ENCODE measurements around the gene FBXO31.
"Not testable (repeated sequence)": the region's sequence is repeated elsewhere in the genome, so short reads cannot be mapped to it uniquely, and the experiment has no call there.

The FBXO31 gene

DNA sequence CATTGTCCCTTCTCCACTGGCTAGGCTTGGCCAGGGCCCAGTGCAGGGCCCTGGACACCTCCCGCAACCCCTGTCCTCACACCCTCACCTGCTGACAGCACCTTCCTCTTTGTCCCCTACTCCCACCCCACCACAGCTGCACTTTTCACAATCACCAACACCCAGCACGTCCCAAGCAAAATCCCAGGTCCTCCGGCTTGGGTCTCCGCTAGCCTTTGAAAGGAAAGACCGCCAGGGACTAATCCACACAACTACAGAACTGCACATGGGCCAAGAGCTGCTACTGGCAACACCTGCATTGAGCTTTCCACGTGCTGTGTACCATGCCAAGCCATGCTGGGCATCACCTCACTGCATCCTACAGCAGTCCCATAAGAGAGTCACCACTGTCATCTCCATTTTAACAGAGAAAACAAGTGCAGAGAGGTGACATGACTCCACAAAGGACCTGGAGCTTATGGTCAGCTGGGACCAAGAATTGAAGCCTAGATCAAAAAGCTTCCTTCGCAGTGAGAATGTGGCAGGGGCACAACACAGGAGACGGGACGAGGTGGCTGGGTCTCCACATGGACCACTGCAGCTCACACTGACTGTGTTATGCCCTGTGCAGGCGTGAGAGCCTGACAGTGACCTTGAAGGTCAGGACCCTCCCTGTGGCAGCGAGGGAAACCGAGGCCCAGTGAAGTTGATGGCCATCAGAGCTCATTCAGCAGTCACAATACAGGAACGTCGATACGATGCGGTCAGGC lies 22.5 kb downstream of the FBXO31 start:
- DNase-seq = no peak

DNA sequence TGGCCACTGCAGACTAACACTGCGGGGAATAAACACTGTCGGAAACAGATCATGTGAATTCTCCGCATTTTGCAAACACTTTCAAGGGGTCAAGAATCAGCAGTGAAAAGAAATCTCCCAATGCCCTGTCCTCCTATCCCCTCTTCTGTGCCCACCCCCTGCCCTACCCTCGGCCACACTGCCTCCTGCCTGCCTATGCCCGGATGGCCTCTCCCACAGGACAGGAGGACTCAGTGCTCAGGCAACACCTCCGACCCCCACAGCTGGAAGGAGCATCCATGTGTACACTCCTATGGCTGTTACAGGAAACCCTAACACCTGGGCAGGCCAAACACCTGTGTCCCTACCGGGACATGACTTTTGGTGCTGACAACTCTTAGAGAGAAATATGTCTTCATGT lies 24.5 kb downstream of the FBXO31 start:
- no peak for DNase-seq

- no peak for DNase-seq
Measured at GRCh38 chr16:87358696-87359095, 24.9 kb downstream of the FBXO31 start.

DNA sequence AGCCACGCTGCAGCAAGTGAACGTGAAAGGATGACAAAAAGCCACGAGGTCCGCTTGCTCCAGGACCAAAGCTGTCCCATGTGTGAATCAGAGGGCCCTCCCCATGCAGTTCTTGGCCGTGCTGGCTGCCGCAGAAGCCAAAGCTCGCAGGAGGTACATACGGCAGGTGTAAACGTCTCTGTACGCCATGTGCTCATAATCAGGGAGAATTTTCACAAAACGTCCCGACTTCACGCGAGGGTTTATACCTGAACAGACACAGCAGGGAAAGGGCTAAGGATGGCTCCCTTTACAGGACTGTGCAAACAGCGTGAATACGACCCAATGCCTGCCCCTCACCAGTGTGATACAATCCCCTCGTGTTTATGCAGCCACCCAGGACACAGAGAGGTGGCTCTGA lies 25.3 kb downstream of the FBXO31 start:
- DNase-seq = no peak

DNA sequence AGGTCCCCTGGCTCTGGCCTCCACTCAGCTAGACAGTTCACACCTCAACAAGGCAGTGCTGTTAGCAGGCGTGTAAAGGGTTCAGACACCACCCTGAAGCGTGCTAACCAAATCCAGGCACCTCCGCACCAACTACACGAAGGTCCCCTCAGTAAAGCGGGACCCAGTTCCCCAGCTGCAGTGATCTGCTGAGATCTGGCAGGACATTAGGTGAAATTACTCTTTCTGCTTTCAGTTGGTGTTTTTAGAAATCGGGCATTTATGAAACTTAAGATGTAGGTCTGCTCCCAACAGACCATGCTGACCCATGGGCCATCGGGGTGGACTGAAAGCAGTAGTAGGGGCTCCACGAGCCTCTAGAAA lies 27.1 kb downstream of the FBXO31 start:
- no peak for DNase-seq

DNA sequence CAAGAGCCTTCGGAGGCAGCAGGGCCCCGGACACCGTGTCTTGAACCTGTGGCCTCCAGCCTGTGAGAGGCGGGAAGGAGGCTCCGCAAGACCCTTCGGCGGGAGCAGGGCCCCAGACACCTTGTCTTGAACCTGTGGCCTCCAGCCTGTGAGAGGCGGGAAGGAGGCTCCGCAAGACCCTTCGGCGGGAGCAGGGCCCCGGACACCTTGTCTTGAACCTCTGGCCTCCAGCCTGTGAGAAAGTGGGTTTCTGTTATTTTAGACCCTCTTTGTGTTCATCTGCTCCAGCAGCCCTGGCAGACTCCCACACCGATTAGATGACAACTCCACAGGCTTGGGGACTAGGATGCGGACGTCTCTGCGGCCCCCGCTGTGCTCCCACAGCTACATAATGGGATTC lies 30.0 kb downstream of the FBXO31 start:
- DNase-seq = no peak

GRCh38 chr16:87352818-87353217 lies 30.8 kb downstream of the FBXO31 start:
- DNase-seq = no peak

DNA sequence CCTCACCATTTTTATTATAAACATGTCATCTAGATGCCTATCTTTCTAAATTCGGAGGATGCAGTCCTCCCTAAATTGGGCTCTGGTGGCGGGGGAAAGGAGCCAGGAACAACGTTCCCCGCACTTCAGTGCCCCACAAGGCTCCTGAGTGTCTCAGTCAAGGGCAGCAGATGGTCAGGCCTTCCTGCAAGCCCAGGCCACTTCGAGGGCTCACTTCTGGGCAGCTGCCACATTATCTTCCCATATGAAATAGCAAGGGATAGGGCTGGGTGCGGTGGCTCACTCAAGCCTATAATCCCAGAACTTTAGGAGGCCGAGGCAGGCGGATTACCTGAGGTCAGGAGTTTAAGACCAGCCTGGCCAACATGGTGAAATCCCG lies 32.3 kb downstream of the FBXO31 start:
- DNase-seq = no peak

DNA sequence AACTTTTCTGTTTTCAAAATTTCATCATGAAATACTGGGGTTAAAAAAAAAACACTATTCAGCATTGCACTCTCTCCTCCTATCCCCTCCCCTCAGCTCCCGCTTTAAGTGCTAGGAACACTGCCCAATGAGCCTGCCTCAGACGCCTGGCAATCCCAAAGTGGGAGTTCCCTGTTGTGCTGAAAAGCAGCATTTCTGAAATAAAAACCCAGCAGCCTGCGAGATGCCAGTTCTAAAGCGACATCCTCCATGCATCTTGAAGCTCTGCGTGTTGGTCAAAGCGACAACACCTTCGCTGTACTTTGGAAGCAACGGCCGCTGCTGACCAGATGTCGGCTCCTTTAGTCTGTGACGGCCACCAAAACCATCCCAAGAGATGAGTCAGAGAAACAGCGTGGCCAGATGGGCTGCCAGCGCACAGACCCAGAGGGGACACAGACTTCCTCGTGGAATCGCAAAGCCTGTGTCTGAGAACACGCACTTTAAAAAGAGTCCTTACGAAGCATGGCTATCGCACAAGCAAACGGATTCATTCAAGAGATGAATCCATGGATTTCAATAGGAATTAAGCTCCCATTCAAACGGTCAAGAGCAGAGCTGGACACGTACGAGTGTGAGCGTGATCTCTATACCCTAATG lies 32.8 kb downstream of the FBXO31 start:
- no peak for DNase-seq

GRCh38 chr16:87350031-87350430 lies 33.5 kb downstream of the FBXO31 start:
- no peak for DNase-seq

- DNase-seq = no peak
Measured at GRCh38 chr16:87348616-87349157, 34.9 kb downstream of the FBXO31 start.

DNA sequence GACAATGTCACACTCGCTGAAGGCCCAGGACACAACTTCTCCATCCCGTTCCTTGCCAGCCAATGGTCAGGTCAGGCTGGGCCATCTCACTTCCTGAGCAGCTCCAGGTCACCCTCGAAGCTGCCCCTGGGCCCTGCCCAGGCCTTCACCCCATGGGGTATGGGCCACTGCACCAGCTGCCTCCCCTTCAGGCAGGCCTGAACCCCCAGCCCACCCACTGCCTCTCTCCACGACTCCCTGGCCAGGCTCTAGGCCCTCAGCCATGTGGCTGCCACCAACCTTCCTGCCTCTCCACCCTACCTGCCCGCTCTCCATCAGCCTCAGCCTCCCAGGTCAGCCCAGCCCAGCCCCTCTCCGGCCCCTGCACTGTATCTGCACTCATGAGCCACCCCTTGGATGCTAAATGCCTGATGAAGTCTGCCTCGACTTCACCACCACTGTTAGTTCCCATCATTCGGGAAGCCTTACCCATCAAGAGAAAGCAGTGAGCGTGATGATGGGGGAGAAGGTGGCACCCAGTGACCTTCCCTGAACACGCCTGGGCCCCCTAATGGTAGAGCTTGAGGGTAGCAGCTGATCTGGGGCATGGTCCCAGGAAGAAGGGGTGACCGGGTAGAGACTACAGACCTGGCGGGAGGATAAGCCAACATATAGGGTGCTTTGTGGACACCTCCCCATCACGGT lies 35.5 kb downstream of the FBXO31 start:
- no peak for DNase-seq

GRCh38 chr16:87346517-87347060 lies 37.0 kb downstream of the FBXO31 start:
- no peak for DNase-seq

GRCh38 chr16:87345726-87346424 lies 37.7 kb downstream of the FBXO31 start:
- DNase-seq = no peak

DNA sequence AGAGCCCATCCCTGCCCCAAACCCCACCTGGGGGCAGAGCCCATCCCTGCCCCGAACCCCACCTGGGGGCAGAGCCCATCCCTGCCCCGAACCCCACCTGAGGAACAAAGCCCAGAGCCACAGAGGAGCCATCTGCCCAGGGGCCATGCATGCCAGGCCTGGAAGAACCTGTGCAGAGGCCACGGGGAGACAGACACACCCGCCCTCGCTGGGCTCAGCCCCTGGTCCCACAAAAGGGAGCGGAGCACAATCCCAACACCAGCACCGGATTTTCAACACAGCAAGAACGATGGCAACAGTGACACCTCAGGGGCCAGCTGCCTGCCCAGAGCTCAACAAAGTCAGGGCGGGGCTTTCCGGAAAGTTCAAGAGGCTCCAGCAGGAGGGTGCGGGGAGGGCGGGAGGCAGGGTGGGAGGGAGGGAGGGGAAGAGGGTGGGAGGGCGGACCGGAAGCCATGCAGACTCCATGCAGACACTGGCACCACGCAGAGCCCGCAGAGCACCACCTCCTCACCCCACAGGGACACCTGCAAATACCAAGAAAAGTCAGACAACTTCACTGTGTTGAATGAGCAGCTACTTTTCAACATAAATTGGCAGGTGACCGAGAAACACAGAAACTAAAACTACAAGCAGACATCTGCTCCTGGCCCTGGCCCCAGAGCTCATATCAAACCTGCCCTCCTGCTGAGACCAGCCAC lies 38.5 kb downstream of the FBXO31 start:
- DNase-seq = peak; percentile 61 to 66

GRCh38 chr16:87344165-87344930 lies 39.2 kb downstream of the FBXO31 start:
- no peak for DNase-seq

DNA sequence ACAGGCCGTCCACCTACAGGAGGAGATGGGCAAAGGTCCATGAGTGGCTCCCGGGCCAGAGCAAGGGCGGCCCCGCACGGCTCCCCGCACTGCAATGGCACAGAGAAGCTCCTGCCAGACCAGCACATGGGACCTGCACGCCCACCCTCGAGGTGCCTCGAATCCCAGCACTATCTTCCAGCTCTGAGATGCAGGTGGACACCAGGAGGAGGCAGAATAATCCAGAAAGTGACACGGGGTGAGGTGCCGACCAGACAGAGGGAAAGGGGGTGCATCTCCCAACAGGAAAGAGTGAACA lies 39.9 kb downstream of the FBXO31 start:
- no peak for DNase-seq

DNA sequence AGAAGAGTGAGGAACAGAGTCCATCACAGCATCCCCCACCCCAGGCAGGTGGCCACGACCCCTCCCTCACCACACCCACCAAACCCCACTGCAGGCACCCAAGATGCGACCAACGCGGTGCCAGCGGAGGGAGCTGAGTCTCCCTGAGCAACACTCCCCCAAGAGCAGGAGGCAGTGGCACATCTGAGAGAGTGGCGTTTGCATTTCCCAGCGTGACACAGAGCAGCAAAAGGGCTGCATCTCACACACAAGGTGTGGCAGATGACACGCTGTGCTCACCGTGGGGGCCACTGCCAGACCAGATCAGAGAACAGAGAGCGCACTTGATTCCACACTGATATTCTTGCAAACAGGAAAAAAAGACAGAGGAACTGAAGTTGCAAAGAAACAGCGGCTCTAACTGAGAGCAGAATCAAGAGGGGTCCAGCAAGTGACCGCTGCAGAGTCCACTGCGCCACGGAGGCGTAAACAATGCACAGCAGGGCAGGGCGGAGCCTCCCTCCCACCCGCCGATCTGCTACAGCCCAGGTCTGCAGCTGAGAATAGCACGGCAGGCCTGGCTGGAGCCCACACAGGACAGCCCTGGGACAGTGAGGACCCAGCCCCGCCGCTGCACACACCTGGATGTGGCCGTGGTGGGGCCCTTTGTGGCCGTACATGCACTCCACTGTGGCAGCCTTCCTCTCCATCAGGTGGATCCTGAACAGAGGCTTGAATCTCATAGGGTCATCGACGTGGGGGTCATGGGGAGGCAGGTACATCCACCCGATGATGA lies 40.4 kb downstream of the FBXO31 start:
- no peak for DNase-seq

DNA sequence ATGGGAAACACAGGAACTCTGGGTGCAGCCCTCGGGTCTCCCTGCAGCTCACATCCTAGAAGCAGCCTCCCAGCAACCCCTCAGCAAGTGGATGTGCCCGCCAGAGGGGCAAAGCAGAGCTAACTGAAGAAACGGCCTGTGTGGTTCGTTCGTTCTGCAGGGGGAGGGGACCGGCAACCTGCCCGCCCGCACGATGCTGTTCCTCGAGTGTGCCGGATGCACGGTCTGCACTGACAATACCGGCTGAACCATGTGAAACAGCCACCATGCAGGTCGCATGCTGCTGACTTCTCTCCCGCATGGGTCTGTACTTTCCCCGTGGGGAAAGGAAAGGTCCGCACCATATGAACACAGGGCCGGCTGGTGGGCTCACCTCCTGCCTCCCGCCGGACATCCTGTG lies 41.1 kb downstream of the FBXO31 start:
- no peak for DNase-seq

DNA sequence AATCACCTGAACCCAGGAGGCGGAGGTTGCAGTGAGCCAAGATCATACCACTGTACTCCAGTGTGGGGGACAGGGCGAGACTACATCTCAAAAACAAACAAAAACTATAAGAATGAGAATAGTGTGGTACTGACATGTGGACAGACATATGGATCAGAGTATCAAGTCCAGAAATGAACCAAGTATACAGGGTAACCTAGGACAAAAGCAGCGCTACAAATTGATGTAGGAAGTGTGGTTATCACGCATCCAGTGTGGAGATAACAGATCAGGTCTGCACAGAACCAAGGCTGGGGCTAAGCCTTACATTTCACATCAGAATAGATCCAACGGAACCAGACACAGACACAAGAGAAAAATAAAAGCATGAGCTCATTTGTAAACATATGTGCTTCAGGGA lies 43.4 kb downstream of the FBXO31 start:
- no peak for DNase-seq

GRCh38 chr16:87339724-87340105 lies 43.9 kb downstream of the FBXO31 start:
- not testable (repeated sequence) for DNase-seq
